B cell (primary cell): ENCODE results near the gene IL9. TPM values are rescaled to one million over a fixed set of nuclear protein-coding genes. Genes with fewer than 3 reads are reported as not detected.
A peak's percentile ranks its signal among the peaks of the same experiment; 100 is the strongest.

Source experiments
- ATAC-seq: fragments of 200-7000 bp; cut with Tn5 transposase; one replicate; pipeline ENCODE4 v1.10.0; 2021; ENCODE audit warnings: low read depth, mild to moderate bottlenecking, moderate number of reproducible peaks, moderate library complexity
- CTCF ChIA-PET: fragments of 350-600 bp; sonication (Branson Sonifier 250); formaldehyde crosslinking; loops from one replicate; lab custom pipeline; 2021; ENCODE audit warnings: antibody characterized with exemption, inconsistent platforms; lab: Charles Lee
- POLR2A ChIA-PET: fragments of 350-600 bp; sonication (Branson Sonifier 250); formaldehyde crosslinking; loops from one replicate; lab custom pipeline; 2021; ENCODE audit warnings: antibody characterized with exemption; lab: Charles Lee
- DNase-seq: peaks from one replicate; pipeline ENCODE4 v3.0.0; 2013
- H2AFZ ChIP-seq: 2 replicates; pipeline ENCODE4 v1.6.1; 2012; ENCODE audit warnings: mild to moderate bottlenecking, low read depth, low read length; ENCODE audit not compliant: insufficient read depth, poor library complexity, severe bottlenecking
- H3K27ac ChIP-seq, 2 donors: 1 replicate in 1 of 2; 2 replicates in 1 of 2; pipeline ENCODE4 v1.5.1; 2012 to 2013; ENCODE audit warnings: low read length in 2 of 2, mild to moderate bottlenecking in 2 of 2, moderate library complexity in 1 of 2
- H3K27me3 ChIP-seq, 4 experiments: fragments of 200-600 bp in 1 of 4; sonication (generic) in 1 of 4; replicated peaks in 1 of 4; 1 replicate in 2 of 4; 2 replicates in 2 of 4; pipeline versions ENCODE4 v1.6.1 to v1.7.0; 2013 to 2016; ENCODE audit warnings: low read length in 3 of 4, mild to moderate bottlenecking in 2 of 4, mixed read lengths in 1 of 4, moderate library complexity in 1 of 4; ENCODE audit not compliant: insufficient read depth in 4 of 4, control insufficient read depth in 3 of 4; ENCODE audit errors: control extremely low read depth in 1 of 4
- H3K36me3 ChIP-seq, 2 experiments: replicated peaks in 1 of 2; 1 replicate in 1 of 2; 2 replicates in 1 of 2; pipeline versions ENCODE4 v1.6.1 to v1.7.1; 2013; ENCODE audit warnings: low read length in 1 of 2; ENCODE audit not compliant: insufficient read depth in 2 of 2, control insufficient read depth in 1 of 2; ENCODE audit errors: control extremely low read depth in 1 of 2, extremely low read depth in 1 of 2
- H3K4me1 ChIP-seq, 2 donors: fragments of 200-600 bp in 1 of 2; sonication (generic) in 1 of 2; 1 replicate in 1 of 2; 2 replicates in 1 of 2; pipeline versions ENCODE4 v1.5.1 to v1.6.1; 2013 to 2017; ENCODE audit warnings: low read length in 2 of 2; ENCODE audit not compliant: control insufficient read depth in 2 of 2, insufficient read depth in 2 of 2
- H3K4me2 ChIP-seq: replicated peaks from 2 replicates; pipeline ENCODE3; 2012; ENCODE audit warnings: mild to moderate bottlenecking, low read depth, low read length; ENCODE audit not compliant: poor library complexity, severe bottlenecking
- H3K4me3 ChIP-seq, 5 experiments: fragments of 200-600 bp in 1 of 5; sonication (generic) in 1 of 5; 1 replicate in 3 of 5; 2 replicates in 2 of 5; pipeline versions ENCODE4 v1.5.1 to v1.7.0; 2011 to 2016; ENCODE audit warnings: low read length in 4 of 5, mild to moderate bottlenecking in 4 of 5, low read depth in 2 of 5, control low read depth in 1 of 5, moderate library complexity in 1 of 5; ENCODE audit not compliant: insufficient read depth in 1 of 5; ENCODE audit errors: control extremely low read depth in 1 of 5, extremely low read depth in 1 of 5
- H3K79me2 ChIP-seq: fragments of 200-600 bp; sonication (generic); one replicate; pipeline ENCODE4 v1.6.0; 2016; ENCODE audit warnings: low read length; ENCODE audit not compliant: control insufficient read depth, insufficient read depth
- H3K9ac ChIP-seq: fragments of 200-600 bp; sonication (generic); 2 replicates; pipeline ENCODE4 v1.6.1; 2017; ENCODE audit warnings: mild to moderate bottlenecking, low read length, moderate library complexity
- H3K9me3 ChIP-seq, 3 donors: one replicate each; pipeline versions ENCODE4 v1.6.1 to v1.7.1; 2013; ENCODE audit warnings: low read length in 2 of 3; ENCODE audit not compliant: control insufficient read depth in 2 of 3, insufficient read depth in 1 of 3; ENCODE audit errors: control extremely low read depth in 1 of 3
- H4K20me1 ChIP-seq: 2 replicates; pipeline ENCODE4 v1.6.0; 2012; ENCODE audit warnings: mild to moderate bottlenecking, low read length; ENCODE audit not compliant: insufficient read depth, control insufficient read depth, poor library complexity, severe bottlenecking
- H3K27ac Mint-ChIP-seq: one replicate; pipeline ENCODE4 v1.8.0; 2021; ENCODE audit warnings: mixed read lengths
- H3K27me3 Mint-ChIP-seq: one replicate; pipeline ENCODE4 v1.8.0; 2021; ENCODE audit warnings: mixed read lengths
- H3K4me1 Mint-ChIP-seq: one replicate; pipeline ENCODE4 v1.8.0; 2021; ENCODE audit warnings: mixed read lengths
- H3K4me3 Mint-ChIP-seq: one replicate; pipeline ENCODE4 v1.8.0; 2021; ENCODE audit warnings: mixed read lengths
- H3K9me3 Mint-ChIP-seq: one replicate; pipeline ENCODE4 v1.8.0; 2022; ENCODE audit warnings: mixed read lengths; ENCODE audit not compliant: insufficient read depth
- CTCF ChIP-seq: fragments of 200-600 bp; IDR thresholded peaks from one replicate; pipeline ENCODE4 v1.8.0; 2022; ENCODE audit warnings: antibody characterized with exemption, mild to moderate bottlenecking
- EZH2 ChIP-seq: IDR thresholded peaks from 2 replicates; pipeline ENCODE4 v1.6.1; 2012; ENCODE audit warnings: borderline replicate concordance, low read depth, mild to moderate bottlenecking, moderate library complexity, low read length; ENCODE audit not compliant: insufficient read depth, poor library complexity, severe bottlenecking
- WGBS: methylation state at CpG from one replicate; pipeline ENCODE4 v1.1.5; 2013; ENCODE audit warnings: missing lambda C conversion rate; ENCODE audit not compliant: insufficient coverage; 5-methylcytosine and 5-hydroxymethylcytosine counted together
- intact Hi-C: fragments of 100-400 bp; cut with micrococcal nuclease; formaldehyde crosslinking; loops from one replicate; pipeline ENCODE4 v1.10.0; 2022
- polyA minus RNA-seq: library from RNA; depleted of rRNA, polyadenylated mRNA; stranded (reverse); fragments of >200 nt; gene quantifications from 2 replicates; pipeline ENCODE4 v1.2.3, GENCODE V29; 2012
- polyA plus RNA-seq: library from polyadenylated mRNA; depleted of rRNA; stranded (reverse); fragments of >200 nt; gene quantifications from 2 replicates; pipeline ENCODE4 v1.2.3, GENCODE V29; 2012
- total RNA-seq, 2 donors: library from RNA; stranded (reverse); fragments of 120-200 nt in 1 of 2; gene quantifications; 1 replicate in 1 of 2; 2 replicates in 1 of 2; pipeline versions ENCODE4 v1.2.3 to v1.2.4, GENCODE V29; 2013 to 2022

The IL9 gene
- total RNA-seq (not detected in 2 replicates), polyA plus RNA-seq (not detected in 2 replicates), polyA minus RNA-seq (not detected in 2 replicates)
- total RNA-seq (2013) = not detected

GRCh38 chr5:135895474-135896006 is at the start of gene IL9:
TSS of gene IL9 (minus strand) at chr5:135895841. CDS start at chr5:135895816, 25 bp downstream.
- TF ChIP-seq EZH2 (no peak), CTCF (no peak)
- Histone ChIP-seq H3K27ac (no peak within 1 kb of the TSS), H3K79me2 (no peaks in the 10 kb centered on the region), H3K4me2 (no peak within 1 kb of the TSS), H2AFZ (no peak within 1 kb of the TSS), H3K36me3 (no peaks in the 10 kb centered on the region), H3K4me3 (no peak within 1 kb of the TSS), H3K9me3 (no peaks in the 10 kb centered on the region), H3K4me1 (no peaks in the 10 kb centered on the region), H4K20me1 (no peaks in the 10 kb centered on the region), H3K27me3 (peaks cover 0 to 12% (median 5%) of the 10 kb centered on the region in 4 experiments), H3K9ac (no peak within 1 kb of the TSS)
- WGBS = 38% methylated on average over 6 of the region's 7 CpGs
- DNase-seq (no peak), ATAC-seq (no peak)
- H3K27me3 Mint-ChIP-seq = peaks cover 38% of the 10 kb centered on the region
- no peaks in the 10 kb centered on the region for H3K4me1 Mint-ChIP-seq
- intact Hi-C loops = no loop called here
- POLR2A ChIA-PET = no interaction called here
- H3K27ac Mint-ChIP-seq = no peak within 1 kb of the TSS
- H3K4me3 Mint-ChIP-seq = no peak within 1 kb of the TSS
- CTCF ChIA-PET = no interaction called here
- H3K9me3 Mint-ChIP-seq = no peaks in the 10 kb centered on the region

- ATAC-seq (no peak), DNase-seq (peak; percentile 43)
- TF ChIP-seq CTCF (peak; percentile 76), EZH2 (no peak)
- Mint-ChIP-seq H3K27ac (no peak overlapping the region), H3K4me3 (no peak overlapping the region), H3K9me3 (no peaks in the 10 kb centered on the region), H3K27me3 (peaks cover 11% of the 10 kb centered on the region), H3K4me1 (no peaks in the 10 kb centered on the region)
- CTCF ChIA-PET = interaction anchor here (0.8 to 1.9 kb wide), 3 partner anchors 10 to 267 kb away, joined by 3 to 15 read pairs (median 5); no protein-coding TSS in a partner anchor
- no CpG with 5 or more reads among the region's 3 CpGs for WGBS
- Histone ChIP-seq H3K9ac (no peak overlapping the region), H3K27me3 (peaks cover 0 to 4% (median 0%) of the 10 kb centered on the region in 4 experiments), H3K4me2 (no peak overlapping the region), H3K9me3 (no peaks in the 10 kb centered on the region), H3K36me3 (no peaks in the 10 kb centered on the region), H2AFZ (no peak overlapping the region), H4K20me1 (no peaks in the 10 kb centered on the region), H3K4me3 (no peak overlapping the region), H3K79me2 (no peaks in the 10 kb centered on the region), H3K4me1 (no peaks in the 10 kb centered on the region), H3K27ac (no peak overlapping the region)
- POLR2A ChIA-PET = no interaction called here
- intact Hi-C loops = loop anchor here (1.0 to 10.0 kb wide), 3 partner anchors 120 to 267 kb away; no protein-coding TSS in a partner anchor
These were observed 49.4 kb upstream of the IL9 start for GRCh38 chr5:135944967-135945560.
